SK-N-SH treated with all-trans-retinoic acid at 6 μM for 48 hours (cell line): ENCODE measurements around the gene CLSTN2.

Experiments used
- ARNTL ChIP-seq: fragments of 450-650 bp; formaldehyde crosslinking; IDR thresholded peaks from 2 replicates; pipeline ENCODE4 v1.5.0; 2020; ENCODE audit warnings: low read depth, mild to moderate bottlenecking, moderate library complexity, borderline replicate concordance
- RARB ChIP-seq: fragments of 250-450 bp; sonication (Bioruptor Pico); IDR thresholded peaks from 2 replicates; pipeline ENCODE4 v1.8.0; 2021; ENCODE audit warnings: mild to moderate bottlenecking, moderate library complexity
- TOX ChIP-seq: fragments of 250-450 bp; sonication (Bioruptor Pico); IDR thresholded peaks from 2 replicates; pipeline ENCODE4 v1.8.0; 2021; ENCODE audit warnings: mild to moderate bottlenecking, moderate library complexity, borderline replicate concordance
- ZNF70 ChIP-seq: fragments of 450-650 bp; formaldehyde crosslinking; IDR thresholded peaks from 2 replicates; pipeline ENCODE4 v1.5.0; 2020; ENCODE audit warnings: mild to moderate bottlenecking, moderate library complexity
- TF ChIP-seq, protein P1 (sequence below): fragments of 250-450 bp; sonication (Bioruptor Pico); IDR thresholded peaks from 2 replicates; pipeline ENCODE4 v1.5.1; 2021; ENCODE audit warnings: mild to moderate bottlenecking, moderate library complexity

DNA sequence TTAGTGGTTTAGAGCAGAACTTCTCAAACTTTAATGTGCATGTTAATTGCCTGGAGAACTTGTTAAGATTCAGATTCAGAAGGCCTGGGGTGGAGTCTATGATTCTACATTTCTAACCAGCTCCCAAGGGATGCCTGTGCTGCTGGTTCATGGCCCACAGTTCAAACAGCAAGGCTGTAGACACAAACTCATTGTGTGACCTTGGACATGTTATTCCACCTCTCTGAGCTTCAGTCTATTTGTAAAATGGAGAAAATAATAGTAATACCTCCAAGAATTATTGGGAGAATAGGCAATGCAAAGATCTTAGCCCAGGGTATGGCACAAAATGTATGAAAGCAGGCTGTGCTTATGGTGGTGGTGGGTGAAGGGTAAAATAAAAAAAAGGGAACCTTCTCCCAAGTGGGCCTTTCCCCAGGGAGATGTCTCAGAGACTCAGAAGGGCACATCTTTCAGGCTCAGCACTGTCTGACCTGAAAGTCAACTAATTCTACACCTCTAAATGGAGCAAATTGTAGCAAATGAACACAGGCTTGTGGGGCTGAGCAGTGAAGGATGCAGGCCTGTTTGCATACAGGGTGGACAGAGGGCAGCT lies 566.9 kb downstream of the CLSTN2 start:
- TF ChIP-seq RARB (CRISPR knock-in tag) = no peak
- no peak for TF ChIP-seq ZNF70 (CRISPR knock-in tag)
- no peak for TF ChIP-seq ARNTL (CRISPR knock-in tag)
- TF ChIP-seq, protein P1, sequence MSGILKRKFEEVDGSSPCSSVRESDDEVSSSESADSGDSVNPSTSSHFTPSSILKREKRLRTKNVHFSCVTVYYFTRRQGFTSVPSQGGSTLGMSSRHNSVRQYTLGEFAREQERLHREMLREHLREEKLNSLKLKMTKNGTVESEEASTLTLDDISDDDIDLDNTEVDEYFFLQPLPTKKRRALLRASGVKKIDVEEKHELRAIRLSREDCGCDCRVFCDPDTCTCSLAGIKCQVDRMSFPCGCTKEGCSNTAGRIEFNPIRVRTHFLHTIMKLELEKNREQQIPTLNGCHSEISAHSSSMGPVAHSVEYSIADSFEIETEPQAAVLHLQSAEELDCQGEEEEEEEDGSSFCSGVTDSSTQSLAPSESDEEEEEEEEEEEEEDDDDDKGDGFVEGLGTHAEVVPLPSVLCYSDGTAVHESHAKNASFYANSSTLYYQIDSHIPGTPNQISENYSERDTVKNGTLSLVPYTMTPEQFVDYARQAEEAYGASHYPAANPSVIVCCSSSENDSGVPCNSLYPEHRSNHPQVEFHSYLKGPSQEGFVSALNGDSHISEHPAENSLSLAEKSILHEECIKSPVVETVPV = no peak
- no peak for TF ChIP-seq TOX (CRISPR knock-in tag)
